AG10803 (cell line): ENCODE results near the gene RPAP3.
A peak's percentile ranks its signal among the peaks of the same experiment; 100 is the strongest.

Experiments
- DNase-seq: peaks from one replicate; pipeline ENCODE4 v3.0.0; 2010; ENCODE audit warnings: low read depth
- H3K4me3 ChIP-seq: 2 replicates; pipeline ENCODE4 v1.5.1; 2011; ENCODE audit warnings: mild to moderate bottlenecking, low read length, control low read depth
- CTCF ChIP-seq: conservative IDR thresholded peaks from 2 replicates; pipeline ENCODE4 v1.5.1; 2011; ENCODE audit warnings: mild to moderate bottlenecking, low read length, control low read depth, inconsistent platforms

RPAP3 gene

GRCh38 chr12:47705566-47706425 lies at the start of gene RPAP3:
Gene RPAP3, minus strand, starts transcription at chr12:47706030. Its CDS starts 3,190 bp downstream, at chr12:47702840.
- H3K4me3 ChIP-seq, result peak within 1 kb of the TSS; percentile 75
- peak; percentile 57 for TF ChIP-seq CTCF
- DNase-seq, result peak; percentile 91

GRCh38 chr12:47754881-47755280 lies 49.1 kb upstream of the RPAP3 start:
- no peak for DNase-seq
- no peak overlapping the region for H3K4me3 ChIP-seq
- no peak for TF ChIP-seq CTCF

GRCh38 chr12:47754126-47754525 lies 48.3 kb upstream of the RPAP3 start:
- no peak for DNase-seq
- no peak for TF ChIP-seq CTCF
- H3K4me3 ChIP-seq, result no peak overlapping the region

- no peak for TF ChIP-seq CTCF
- no peak overlapping the region for H3K4me3 ChIP-seq
- no peak for DNase-seq
Measured at GRCh38 chr12:47753021-47754001, 47.5 kb upstream of the RPAP3 start.

- no peak overlapping the region for H3K4me3 ChIP-seq
- DNase-seq, result peak; percentile 81
- TF ChIP-seq CTCF, result no peak
Measured at GRCh38 chr12:47752552-47752951, 46.7 kb upstream of the RPAP3 start.

- H3K4me3 ChIP-seq, result no peak overlapping the region
- no peak for DNase-seq
- no peak for TF ChIP-seq CTCF
Measured at GRCh38 chr12:47752121-47752520, 46.3 kb upstream of the RPAP3 start.
